IMR-90 (cell line): ENCODE results near the gene BRSK1. TPM values are rescaled to one million over a fixed set of nuclear protein-coding genes. Genes with fewer than 3 reads are reported as not detected.
A peak's percentile ranks its signal among the peaks of the same experiment; 100 is the strongest.

Experiments
- ATAC-seq: fragments of 200-7000 bp; cut with Tn5 transposase; 2 replicates; pipeline ENCODE4 v1.9.1; 2020; ENCODE audit warnings: low read depth, mild to moderate bottlenecking, moderate library complexity
- BruUV-seq: library from RNA; stranded (reverse); fragments of 400-500 nt; replicated peaks from 2 replicates; lab custom pipeline; 2021; lab: Mats Ljungman, UMichigan
- CTCF ChIA-PET: fragments of 300-600 bp; formaldehyde crosslinking; extraction: SDS; loops from one replicate; lab custom pipeline; 2021; ENCODE audit warnings: antibody characterized with exemption; lab: Yijun Ruan, JAX
- POLR2A ChIA-PET: fragments of 300-600 bp; sonication (Branson Sonifier 250); formaldehyde crosslinking; loops from one replicate; lab custom pipeline; 2022; ENCODE audit warnings: antibody characterized with exemption; ENCODE audit not compliant: unreplicated experiment; lab: Charles Lee
- DNase-seq: peaks from one replicate; pipeline ENCODE4 v3.0.0; 2013
- H2AFZ ChIP-seq: replicated peaks from 2 replicates; pipeline ENCODE3; 2013; ENCODE audit warnings: low read length, mild to moderate bottlenecking; ENCODE audit not compliant: poor library complexity
- H2AK5ac ChIP-seq: 2 replicates; pipeline ENCODE4 v1.6.1; 2013; ENCODE audit warnings: low read depth, low read length, inconsistent platforms
- H2AK9ac ChIP-seq: replicated peaks from 2 replicates; pipeline ENCODE3; 2013; ENCODE audit warnings: mild to moderate bottlenecking, low read depth, low read length, moderate library complexity; ENCODE audit not compliant: poor library complexity
- H2BK120ac ChIP-seq: 2 replicates; pipeline ENCODE4 v1.6.1; 2013; ENCODE audit warnings: low read depth, low read length, inconsistent platforms
- H2BK15ac ChIP-seq: 3 replicates; pipeline ENCODE4 v1.6.1; 2013; ENCODE audit warnings: low read depth, low read length, inconsistent platforms
- H2BK20ac ChIP-seq: 2 replicates; pipeline ENCODE4 v1.6.1; 2013; ENCODE audit warnings: low read depth, mild to moderate bottlenecking, inconsistent platforms, low read length, moderate library complexity
- H2BK5ac ChIP-seq: 2 replicates; pipeline ENCODE4 v1.6.1; 2013; ENCODE audit warnings: mild to moderate bottlenecking, low read depth, low read length, inconsistent platforms; ENCODE audit not compliant: poor library complexity, severe bottlenecking
- H3K14ac ChIP-seq: replicated peaks from 2 replicates; pipeline ENCODE4 v1.6.1; 2013; ENCODE audit warnings: low read depth, low read length, inconsistent platforms
- H3K18ac ChIP-seq: 2 replicates; pipeline ENCODE4 v1.6.1; 2013; ENCODE audit warnings: low read depth, low read length, control low read depth
- H3K23ac ChIP-seq: 2 replicates; pipeline ENCODE4 v1.6.1; 2013; ENCODE audit warnings: low read depth, low read length, inconsistent platforms
- H3K27ac ChIP-seq: 2 replicates; pipeline ENCODE4 v1.5.1; 2013; ENCODE audit warnings: mild to moderate bottlenecking, control low read depth, low read length; ENCODE audit not compliant: insufficient read depth
- H3K27me3 ChIP-seq: 2 replicates; pipeline ENCODE4 v1.6.1; 2013; ENCODE audit warnings: low read length; ENCODE audit not compliant: control insufficient read depth, insufficient read depth
- H3K36me3 ChIP-seq: 2 replicates; pipeline ENCODE4 v1.6.1; 2013; ENCODE audit warnings: low read length, mixed read lengths; ENCODE audit not compliant: control insufficient read depth, insufficient read depth
- H3K4ac ChIP-seq: 2 replicates; pipeline ENCODE4 v1.6.1; 2013; ENCODE audit warnings: low read depth, low read length, inconsistent platforms
- H3K4me1 ChIP-seq: 2 replicates; pipeline ENCODE4 v1.6.1; 2013; ENCODE audit warnings: low read length, mixed read lengths; ENCODE audit not compliant: control insufficient read depth, insufficient read depth
- H3K4me2 ChIP-seq: 2 replicates; pipeline ENCODE4 v1.6.1; 2013; ENCODE audit warnings: low read depth, mild to moderate bottlenecking, control low read depth, low read length, moderate library complexity
- H3K4me3 ChIP-seq: 2 replicates; pipeline ENCODE4 v1.5.1; 2013; ENCODE audit warnings: low read depth, mild to moderate bottlenecking, control low read depth, low read length, moderate library complexity; ENCODE audit not compliant: insufficient read depth
- H3K56ac ChIP-seq: 2 replicates; pipeline ENCODE4 v1.6.1; 2013; ENCODE audit warnings: low read length, inconsistent platforms; ENCODE audit not compliant: insufficient read depth; ENCODE audit errors: extremely low read depth
- H3K79me1 ChIP-seq, 2 experiments: 2 replicates each; pipeline ENCODE4 v1.6.1; 2013; ENCODE audit warnings: low read length in 2 of 2, inconsistent platforms in 1 of 2, low read depth in 1 of 2
- H3K9ac ChIP-seq: 2 replicates; pipeline ENCODE4 v1.6.1; 2013; ENCODE audit warnings: low read depth, low read length, control low read depth
- H3K9me1 ChIP-seq: 2 replicates; pipeline ENCODE4 v1.6.1; 2013; ENCODE audit warnings: low read length, inconsistent platforms; ENCODE audit not compliant: insufficient read depth
- H3K9me3 ChIP-seq: 2 replicates; pipeline ENCODE4 v1.6.1; 2013; ENCODE audit warnings: low read length; ENCODE audit not compliant: control insufficient read depth, insufficient read depth
- H4K20me1 ChIP-seq: 2 replicates; pipeline ENCODE4 v1.6.1; 2013; ENCODE audit warnings: low read length, inconsistent platforms; ENCODE audit not compliant: insufficient read depth
- H4K5ac ChIP-seq: 2 replicates; pipeline ENCODE4 v1.6.1; 2013; ENCODE audit warnings: mild to moderate bottlenecking, low read depth, low read length, control low read depth
- H4K8ac ChIP-seq, 2 experiments: 2 replicates each; pipeline ENCODE4 v1.6.1; 2013; ENCODE audit warnings: low read depth in 2 of 2, low read length in 2 of 2, control low read depth in 1 of 2, inconsistent platforms in 1 of 2
- H4K91ac ChIP-seq: 2 replicates; pipeline ENCODE4 v1.6.1; 2013; ENCODE audit warnings: low read depth, low read length, inconsistent platforms; ENCODE audit not compliant: insufficient read depth
- CTCF ChIP-seq: conservative IDR thresholded peaks from 2 replicates; pipeline ENCODE4 v1.5.1; 2012; ENCODE audit warnings: mild to moderate bottlenecking, low read depth, low read length, improper control_type of control experiment
- MAZ ChIP-seq: IDR thresholded peaks from 2 replicates; pipeline ENCODE4 v1.6.1; 2012; ENCODE audit warnings: low read depth, mild to moderate bottlenecking, low read length, improper control_type of control experiment, moderate library complexity, borderline replicate concordance
- WGBS, 2 experiments: methylation state at CpG; one replicate each; pipeline versions ENCODE4 v1.1.5 to v1.1.7; 2013; ENCODE audit warnings: missing lambda C conversion rate in 2 of 2; ENCODE audit not compliant: insufficient read length in 1 of 2; ENCODE audit errors: extremely low coverage in 2 of 2; 5-methylcytosine and 5-hydroxymethylcytosine counted together
- dilution Hi-C: fragments of 300-500 bp; cut with HindIII; formaldehyde crosslinking; loops from one replicate; pipeline ENCODE4 v1.14.3; 2018; ENCODE audit warnings: low sequenced_read_pairs; ENCODE audit not compliant: unreplicated experiment
- in situ Hi-C: fragments of 300-500 bp; cut with MboI; formaldehyde crosslinking; loops from 3 replicates; pipeline ENCODE4 v1.14.3; 2019; ENCODE audit warnings: low sequenced_read_pairs, inconsistent platforms, mixed read lengths
- intact Hi-C: fragments of 100-400 bp; cut with micrococcal nuclease; formaldehyde crosslinking; loops from 2 replicates; pipeline ENCODE4 v1.10.0; 2022
- polyA plus RNA-seq, 3 experiments: library from polyadenylated mRNA; depleted of rRNA; stranded (reverse); fragments of >200 nt; gene quantifications; 2 replicates each; pipeline ENCODE4 v1.2.3, GENCODE V29; 2012; ENCODE audit warnings: low replicate concordance in 1 of 3
- total RNA-seq: library from RNA; depleted of rRNA; stranded (reverse); fragments of >200 nt; gene quantifications from 2 replicates; pipeline ENCODE4 v1.2.3, GENCODE V29; 2012

The BRSK1 gene
- total and polyA plus RNA-seq, 2 of the 4 experiments (the other 2 are of a cell fraction) = 2.5 to 22.3 TPM

- Histone ChIP-seq H3K9me1 (peaks cover 10% of the 10 kb centered on the region; the same call in 1 of the 2 replicates), H3K4ac (no peak overlapping the region), H3K9me3 (no peaks in the 10 kb centered on the region), H3K4me2 (peak overlapping the region; percentile 95), H3K36me3 (peaks cover 13% of the 10 kb centered on the region; the same call in 1 of the 2 replicates), H3K27me3 (no peaks in the 10 kb centered on the region), H3K18ac (no peak overlapping the region), H4K8ac (no peak overlapping the region), H4K5ac (no peak overlapping the region), H3K4me1 (peaks cover 13% of the 10 kb centered on the region), H2AFZ (peak overlapping the region; percentile 32), H2BK20ac (no peak overlapping the region), H3K4me3 (peak overlapping the region; percentile 87), H3K79me1 (peaks cover 4 to 17% of the 10 kb centered on the region in 2 experiments; a peak in 3 of 4 replicates), H2AK9ac (peak overlapping the region; percentile 55), H4K20me1 (peaks cover 6% of the 10 kb centered on the region), H2BK120ac (no peak overlapping the region), H3K56ac (no peak overlapping the region), H2BK5ac (no peak overlapping the region), H3K23ac (no peak overlapping the region), H4K91ac (no peak overlapping the region), H2AK5ac (peak overlapping the region; percentile 58; the same call in 1 of the 2 replicates), H3K27ac (no peak overlapping the region; the same call in 1 of the 2 replicates), H2BK15ac (no peak overlapping the region), H3K14ac (peak overlapping the region; percentile 66; the same call in 1 of the 2 replicates), H3K9ac (peak overlapping the region; percentile 20; the same call in 1 of the 2 replicates)
- ATAC-seq (peak; percentile 6; the same call in 1 of the 2 replicates), DNase-seq (peak; percentile 33)
- intact Hi-C loops (no loop called here), dilution Hi-C loops (no loop called here), in situ Hi-C loops (no loop called here)
- TF ChIP-seq MAZ = 0 out of 2 replicates have a peak, but pooled peaks have one; percentile 7
- no peak for TF ChIP-seq CTCF
- BruUV-seq = no TSS peak
- WGBS, 2 experiments = 0% methylated on average over 5 of the region's 15 CpGs; no CpG with 5 or more reads in 1 of the 2 experiments
- ChIA-PET POLR2A (no interaction called here), CTCF (no interaction called here)
Measured at GRCh38 chr19:55341171-55341588, 57.4 kb downstream of the BRSK1 start.
